Measurements from ENCODE around the gene IFFO2.
"Not testable (repeated sequence)": the region's sequence is repeated elsewhere in the genome, so short reads cannot be mapped to it uniquely, and the experiment has no call there.

IFFO2 gene

GRCh38 chr1:18893120-18893519 is 63.4 kb downstream of the IFFO2 start:
- no peak for DNase-seq (ENCODE audit: low read depth in 2 of 2)

GRCh38 chr1:18891858-18892257 is 64.6 kb downstream of the IFFO2 start:
- not testable (repeated sequence) for DNase-seq (ENCODE audit: low read depth in 2 of 2)

DNA sequence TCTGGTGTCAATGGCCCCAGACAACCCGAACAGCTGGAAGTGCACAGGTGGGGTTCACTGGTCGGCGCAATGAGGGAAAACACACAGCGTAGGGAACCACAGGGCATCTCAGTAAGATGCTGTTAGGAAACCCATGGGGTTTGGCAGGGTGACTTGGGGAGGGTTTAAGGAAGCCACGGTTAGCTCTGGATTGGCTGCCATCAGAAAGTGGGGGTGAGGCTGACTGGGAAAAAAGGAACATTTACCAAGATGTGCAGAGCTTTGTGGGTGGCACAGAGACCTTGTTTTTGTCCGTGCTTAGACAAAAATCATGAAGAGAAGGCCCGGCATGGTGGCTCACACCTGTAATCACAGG is 65.1 kb downstream of the IFFO2 start:
- no peak for DNase-seq (ENCODE audit: low read depth in 2 of 2)

- no peak for DNase-seq (ENCODE audit: low read depth in 2 of 2)
Observed at GRCh38 chr1:18890706-18891425, 65.6 kb downstream of the IFFO2 start.

GRCh38 chr1:18886003-18886335 is 70.5 kb downstream of the IFFO2 start:
- no peak for DNase-seq (ENCODE audit: low read depth in 2 of 2)

GRCh38 chr1:18885311-18886002 is 71.0 kb downstream of the IFFO2 start:
- no peak for DNase-seq (ENCODE audit: low read depth in 2 of 2)

- no peak for DNase-seq (ENCODE audit: low read depth in 2 of 2)
Observed at GRCh38 chr1:18884727-18885126, 71.7 kb downstream of the IFFO2 start.

GRCh38 chr1:18884419-18884717 is 72.1 kb downstream of the IFFO2 start:
- DNase-seq (ENCODE audit: low read depth in 2 of 2): no peak

GRCh38 chr1:18883636-18884418 is 72.6 kb downstream of the IFFO2 start:
- DNase-seq (ENCODE audit: low read depth in 2 of 2): peak; percentile 52 to 76

DNA sequence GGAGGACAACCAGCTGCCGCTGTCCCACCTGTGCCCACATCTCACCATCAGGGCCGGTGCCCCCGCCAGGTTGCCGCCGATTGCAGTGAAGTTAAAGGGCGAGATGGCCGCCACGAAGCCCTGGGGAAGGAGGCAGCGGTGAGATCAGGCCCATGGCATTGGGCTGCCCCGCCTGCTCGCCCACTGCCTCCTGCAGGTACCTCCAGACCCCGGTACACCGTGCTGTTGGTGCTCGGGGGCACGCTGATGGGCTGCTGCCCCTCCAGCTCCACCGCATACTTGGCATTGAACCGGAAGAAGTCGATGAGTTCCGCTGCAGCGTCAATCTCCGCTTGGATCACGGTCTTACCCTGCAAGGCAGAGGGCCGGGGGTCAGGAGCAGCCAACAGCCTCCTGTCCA is 73.4 kb downstream of the IFFO2 start:
- DNase-seq (ENCODE audit: low read depth in 2 of 2): no peak

- DNase-seq (ENCODE audit: low read depth in 2 of 2): no peak
Observed at GRCh38 chr1:18882486-18882885, 74.0 kb downstream of the IFFO2 start.

GRCh38 chr1:18881642-18882431 is 74.6 kb downstream of the IFFO2 start:
- DNase-seq (ENCODE audit: low read depth in 2 of 2): no peak

- DNase-seq (ENCODE audit: low read depth in 2 of 2): no peak
Observed at GRCh38 chr1:18881164-18881563, 75.3 kb downstream of the IFFO2 start.

DNA sequence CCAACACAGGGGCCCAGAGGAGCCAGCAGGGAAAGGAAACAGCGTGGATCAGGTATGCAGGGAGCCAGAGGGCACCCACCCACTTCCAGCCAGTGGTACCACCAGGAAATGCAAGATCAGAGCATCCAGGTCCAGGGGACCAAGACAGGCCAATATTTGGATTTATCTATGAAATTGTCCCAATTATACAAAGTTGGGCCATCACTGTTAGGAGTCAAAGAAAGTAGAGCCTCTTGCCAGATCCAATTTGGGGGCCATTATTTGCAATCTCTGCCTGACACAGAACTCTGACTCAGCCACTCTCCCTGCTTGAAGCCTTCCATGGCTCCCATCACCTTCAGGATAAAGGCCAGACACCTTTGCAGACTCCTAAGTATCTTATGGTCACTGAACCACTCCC is 75.9 kb downstream of the IFFO2 start:
- DNase-seq (ENCODE audit: low read depth in 2 of 2): no peak

- DNase-seq (ENCODE audit: low read depth in 2 of 2): no peak
Observed at GRCh38 chr1:18879791-18880309, 76.6 kb downstream of the IFFO2 start.

DNA sequence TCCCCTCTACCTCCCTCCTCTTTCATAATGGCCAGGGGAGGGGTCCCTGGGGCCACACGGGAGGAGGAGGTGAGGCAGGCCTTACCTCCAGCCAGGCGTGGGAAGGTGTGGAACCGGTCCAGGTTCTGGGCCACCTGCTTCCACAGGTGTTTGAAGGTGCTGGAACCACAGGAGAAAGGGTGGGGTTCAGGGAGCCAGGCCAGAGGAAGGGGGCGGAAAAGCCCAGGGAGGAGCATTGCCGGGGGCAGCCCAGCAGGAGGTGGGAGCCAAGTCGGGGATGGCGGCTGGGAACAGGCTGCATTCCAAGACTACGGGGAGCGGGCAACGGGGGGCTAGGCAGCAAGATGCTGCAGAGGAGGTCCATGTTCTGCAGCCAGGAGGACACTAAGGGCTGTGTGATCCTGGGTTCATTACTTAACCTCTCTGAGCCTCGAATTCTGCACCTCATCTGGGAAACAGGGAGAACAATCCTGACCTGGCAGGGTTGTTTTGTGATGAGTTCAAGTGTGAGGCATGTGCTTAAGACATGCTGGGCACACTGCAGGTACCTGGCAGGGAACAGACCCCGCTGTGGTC is 77.2 kb downstream of the IFFO2 start:
- no peak for DNase-seq (ENCODE audit: low read depth in 2 of 2)

- no peak for DNase-seq (ENCODE audit: low read depth in 2 of 2)
Observed at GRCh38 chr1:18878538-18879214, 77.8 kb downstream of the IFFO2 start.

DNA sequence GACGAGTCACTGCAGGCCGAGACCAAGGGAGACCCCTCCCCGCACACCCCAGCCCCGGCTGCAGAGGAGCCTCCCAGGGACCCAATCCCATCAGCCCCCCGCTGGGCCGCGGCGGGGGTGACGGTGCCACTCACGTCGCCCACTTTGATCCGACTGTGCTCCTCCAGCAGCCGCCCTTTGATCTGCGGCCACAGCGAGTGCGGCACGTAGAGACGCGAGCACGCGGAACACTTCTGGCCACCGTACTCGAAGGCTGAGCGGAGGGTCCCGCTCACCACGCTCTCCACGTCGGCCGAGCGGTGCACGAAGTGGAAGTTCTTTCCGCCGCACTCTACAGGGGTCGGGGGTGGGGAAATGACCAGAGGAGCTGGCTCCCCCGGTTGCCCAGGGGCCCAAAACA is 79.2 kb downstream of the IFFO2 start:
- DNase-seq (ENCODE audit: low read depth in 2 of 2): no peak

- DNase-seq (ENCODE audit: low read depth in 2 of 2): no peak
Observed at GRCh38 chr1:18876210-18876609, 80.3 kb downstream of the IFFO2 start.

DNA sequence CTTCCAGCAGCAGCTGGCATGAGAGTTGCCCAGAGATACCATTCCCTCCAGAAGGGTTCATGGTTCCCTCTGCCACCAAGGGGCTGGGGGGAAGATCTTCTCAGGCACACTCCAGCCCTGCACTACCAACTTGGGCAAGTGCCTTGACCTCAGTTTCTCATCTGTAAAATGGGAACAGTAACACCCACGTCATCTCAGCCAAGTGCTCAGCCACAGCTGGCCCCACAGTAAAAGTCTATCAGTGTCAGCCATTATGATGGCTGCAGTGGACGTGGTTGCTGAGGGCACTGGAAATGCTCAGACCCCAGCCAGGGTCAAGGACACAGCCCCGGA is 80.7 kb downstream of the IFFO2 start:
- no peak for DNase-seq (ENCODE audit: low read depth in 2 of 2)

- DNase-seq (ENCODE audit: low read depth in 2 of 2): peak; percentile 14 to 57
Observed at GRCh38 chr1:18875107-18875795, 81.2 kb downstream of the IFFO2 start.

All from stimulated activated CD4-positive, alpha-beta T cell treated with anti-CD3 and anti-CD28 coated beads, Interleukin-1b, Interleukin-23, amount 100 ng/mL, for 1 hour (primary cell).